ENCODE data around the gene MYO19. TPM values are rescaled to one million over a fixed set of nuclear protein-coding genes. Genes with fewer than 3 reads are reported as not detected.

Gene MYO19
- total RNA-seq, 1 experiment from 2014 or later, result 144 TPM

- H3K4me2 ChIP-seq (ENCODE audit: insufficient read depth, insufficient read length, low read length), result no peak overlapping the region
Measured at GRCh38 chr17:36515837-36516236, 18.8 kb downstream of the MYO19 start.

More at GRCh38 chr17:36515837-36516236, 18.8 kb downstream of the MYO19 start:
- Histone ChIP-seq H2BK12ac (ENCODE audit: insufficient read length, low read depth, low read length) (no peak overlapping the region), H3K23me2 (ENCODE audit: insufficient read length, low read depth, low read length, poor library complexity, severe bottlenecking) (no peaks in the 10 kb centered on the region), H2BK20ac (ENCODE audit: low read depth, low read length, poor library complexity, severe bottlenecking) (no peak overlapping the region), H3K14ac (ENCODE audit: insufficient read depth, low read length) (no peak overlapping the region), H3K56ac (ENCODE audit: insufficient read length, low read depth, low read length) (no peak overlapping the region), H3T11ph (ENCODE audit: low read length) (no peak overlapping the region), H4K20me1 (ENCODE audit: control insufficient read depth, insufficient read depth, insufficient read length) (no peaks in the 10 kb centered on the region), H3K9me3 (ENCODE audit: control insufficient read depth, low read depth, low read length) (no peaks in the 10 kb centered on the region), H4K5ac (ENCODE audit: insufficient read length, low read depth, low read length) (no peak overlapping the region), H2BK5ac (ENCODE audit: insufficient read length, low read length) (no peak overlapping the region), H4K8ac (replicated peaks; ENCODE audit: insufficient read length, low read depth, low read length) (no peak overlapping the region), H3K18ac (ENCODE audit: insufficient read length, low read depth, low read length) (no peak overlapping the region), H3K4me1 (ENCODE audit: insufficient read depth, low read length) (no peaks in the 10 kb centered on the region), H3K27ac (ENCODE audit: insufficient read length, low read depth, low read length) (no peak overlapping the region), H3K27me3 (ENCODE audit: insufficient read depth, low read length) (no peaks in the 10 kb centered on the region), H3K79me2 (ENCODE audit: insufficient read depth, low read length) (no peaks in the 10 kb centered on the region), H3K9ac (ENCODE audit: extremely low read depth, insufficient read length, low read length) (no peak overlapping the region), H4K91ac (ENCODE audit: insufficient read length, low read depth, low read length) (no peak overlapping the region), H3K4ac (ENCODE audit: low read depth, low read length) (no peak overlapping the region), H2BK15ac (ENCODE audit: low read depth, low read length) (no peak overlapping the region), H3K79me1 (ENCODE audit: insufficient read depth, low read depth, low read length, poor library complexity, severe bottlenecking) (no peaks in the 10 kb centered on the region), H2AK5ac (ENCODE audit: insufficient read length, low read length) (no peak overlapping the region), H2BK120ac (ENCODE audit: low read depth, low read length, poor library complexity, severe bottlenecking) (no peak overlapping the region), H3K23ac (ENCODE audit: insufficient read length, low read depth, low read length) (no peak overlapping the region), H2AFZ (ENCODE audit: low read length) (no peak overlapping the region)
- no peaks in the 10 kb centered on the region for H3K4me1 Mint-ChIP-seq
- no peak overlapping the region for H3K27ac Mint-ChIP-seq
- peaks cover 29 to 90% (median 88%) of the 10 kb centered on the region in 3 experiments for H3K36me3 Mint-ChIP-seq (ENCODE audit: insufficient read depth in 1 of 3, low read depth in 3 of 3)
- H3K27me3 Mint-ChIP-seq (ENCODE audit: low read depth), result no peaks in the 10 kb centered on the region
- H3K9me3 Mint-ChIP-seq, result no peaks in the 10 kb centered on the region
- DNase-seq, result no peak
- H3K4me3 Mint-ChIP-seq, result no peak overlapping the region
- no CpG with 5 or more reads among the region's 4 CpGs for WGBS (ENCODE audit: extremely low coverage, insufficient read length, low lambda C conversion rate)
- TF ChIP-seq CTCF (conservative IDR thresholded peaks at IDR 0.05), result no peak
